HEK293 (cell line): Measurements from ENCODE around the gene OR2M2.

Source experiments
- HOXD13 ChIP-seq: sonication (generic); formaldehyde crosslinking; IDR thresholded peaks from 2 replicates; pipeline ENCODE4 v1.8.0; 2022; ENCODE audit warnings: missing genetic modification reagents, borderline replicate concordance

The OR2M2 gene

GRCh38 chr1:248229360-248229908 lies 54.8 kb downstream of the OR2M2 start (continued):
- TF ChIP-seq HOXD13 (CRISPR knock-in tag): no peak
- TF ChIP-seq, all 188 proteins: peak for 0
